AG04449 (cell line): ENCODE data around the gene NSL1.
"Not testable (repeated sequence)": the region's sequence is repeated elsewhere in the genome, so short reads cannot be mapped to it uniquely, and the experiment has no call there.

Experiments
- CTCF ChIA-PET: fragments of 350-600 bp; formaldehyde crosslinking; extraction: SDS; loops from one replicate; lab custom pipeline; 2021; ENCODE audit warnings: antibody characterized with exemption; lab: Yijun Ruan, JAX
- POLR2A ChIA-PET: fragments of 400-600, 350-600 bp; formaldehyde crosslinking; extraction: SDS; loops from one replicate; lab custom pipeline; 2020; ENCODE audit warnings: antibody characterized with exemption, inconsistent platforms; lab: Yijun Ruan, JAX
- DNase-seq: peaks from one replicate; pipeline ENCODE4 v3.0.0-alpha.2; 2010; ENCODE audit warnings: low read depth, low spot score
- H3K4me3 ChIP-seq: 2 replicates; pipeline ENCODE4 v1.5.1; 2011; ENCODE audit warnings: low read depth, mild to moderate bottlenecking, control low read depth, low read length
- TF ChIP-seq, protein P1 (sequence below): IDR thresholded peaks from one replicate; pipeline ENCODE4 v1.5.1; 2011; ENCODE audit warnings: mild to moderate bottlenecking, moderate library complexity, low read length, control low read depth, inconsistent platforms; ENCODE audit not compliant: insufficient read depth; ENCODE audit errors: missing control alignments

NSL1 gene

DNA sequence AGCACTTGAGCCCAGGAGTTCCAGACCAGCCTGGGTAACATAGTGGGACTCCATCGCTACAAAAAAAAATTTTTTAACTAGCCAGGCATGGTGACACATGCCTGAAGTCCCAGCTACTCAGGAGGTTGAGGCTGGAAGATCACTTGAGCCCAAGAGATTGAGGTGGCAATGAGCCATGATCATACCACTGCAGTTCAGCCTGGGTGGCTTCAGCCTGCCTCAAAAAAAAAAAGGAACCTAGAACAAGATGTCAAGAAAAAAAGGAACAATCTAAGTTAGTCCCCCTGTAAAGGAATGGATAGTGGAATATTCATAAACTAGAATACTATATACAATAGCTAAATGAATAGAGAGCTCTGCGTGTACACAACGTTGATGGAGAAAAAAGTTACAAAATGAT, 14.4 kb downstream of the NSL1 start:
- H3K4me3 ChIP-seq: no peak overlapping the region
- ChIA-PET POLR2A (no interaction called here), CTCF (interaction anchor here (1.1 to 3.0 kb wide), 7 partner anchors 8 to 299 kb away, joined by 3 to 15 read pairs (median 5); no protein-coding TSS in a partner anchor)
- TF ChIP-seq, protein P1, sequence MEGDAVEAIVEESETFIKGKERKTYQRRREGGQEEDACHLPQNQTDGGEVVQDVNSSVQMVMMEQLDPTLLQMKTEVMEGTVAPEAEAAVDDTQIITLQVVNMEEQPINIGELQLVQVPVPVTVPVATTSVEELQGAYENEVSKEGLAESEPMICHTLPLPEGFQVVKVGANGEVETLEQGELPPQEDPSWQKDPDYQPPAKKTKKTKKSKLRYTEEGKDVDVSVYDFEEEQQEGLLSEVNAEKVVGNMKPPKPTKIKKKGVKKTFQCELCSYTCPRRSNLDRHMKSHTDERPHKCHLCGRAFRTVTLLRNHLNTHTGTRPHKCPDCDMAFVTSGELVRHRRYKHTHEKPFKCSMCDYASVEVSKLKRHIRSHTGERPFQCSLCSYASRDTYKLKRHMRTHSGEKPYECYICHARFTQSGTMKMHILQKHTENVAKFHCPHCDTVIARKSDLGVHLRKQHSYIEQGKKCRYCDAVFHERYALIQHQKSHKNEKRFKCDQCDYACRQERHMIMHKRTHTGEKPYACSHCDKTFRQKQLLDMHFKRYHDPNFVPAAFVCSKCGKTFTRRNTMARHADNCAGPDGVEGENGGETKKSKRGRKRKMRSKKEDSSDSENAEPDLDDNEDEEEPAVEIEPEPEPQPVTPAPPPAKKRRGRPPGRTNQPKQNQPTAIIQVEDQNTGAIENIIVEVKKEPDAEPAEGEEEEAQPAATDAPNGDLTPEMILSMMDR: no peak
- DNase-seq: no peak

DNA sequence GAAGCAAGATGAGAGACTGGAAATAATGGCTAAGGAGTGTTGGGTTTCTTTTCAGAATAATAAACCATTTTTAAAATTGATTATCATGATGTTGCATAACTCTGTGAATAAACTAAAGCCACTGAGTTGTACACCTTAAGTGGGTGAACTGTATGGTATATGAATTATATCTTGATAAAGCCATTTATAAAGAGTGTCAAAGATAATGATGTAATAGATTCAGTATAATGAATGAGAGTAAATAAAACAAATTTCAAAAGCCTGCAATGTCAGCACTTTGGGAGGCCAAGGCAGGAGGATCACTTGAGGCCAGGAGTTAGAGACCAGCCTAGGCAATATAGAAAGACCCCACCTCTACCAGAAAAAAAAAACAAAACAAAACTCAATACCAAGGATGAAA, 16.3 kb downstream of the NSL1 start:
- H3K4me3 ChIP-seq: no peak overlapping the region
- POLR2A ChIA-PET: no interaction called here
- no peak for DNase-seq
- CTCF ChIA-PET: interaction anchor here (1.4 to 6.0 kb wide), 4 partner anchors 19 to 298 kb away, joined by 3 to 29 read pairs (median 4); no protein-coding TSS in a partner anchor
- TF ChIP-seq, protein P1: no peak

DNA sequence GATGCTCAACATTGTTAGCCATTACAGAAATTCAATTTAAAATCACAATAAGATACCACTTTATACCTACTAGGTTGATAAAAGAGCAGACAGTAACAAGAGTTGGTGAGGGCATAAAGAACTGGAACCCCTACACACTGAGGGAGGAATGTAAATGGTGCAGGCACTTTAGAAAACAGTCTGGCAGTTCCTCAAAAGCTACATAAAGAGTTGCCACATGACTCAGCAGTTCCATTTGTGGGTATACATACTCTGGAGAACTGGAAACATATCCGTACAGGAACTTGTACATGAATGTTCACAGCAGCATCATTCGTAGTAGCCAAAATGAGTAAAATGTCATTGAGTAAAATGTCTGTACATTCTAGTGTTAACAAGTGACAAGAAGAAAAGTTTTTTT, 17.0 kb downstream of the NSL1 start:
- TF ChIP-seq, protein P1: no peak
- ChIA-PET CTCF (interaction anchor here (1.4 to 6.0 kb wide), 3 partner anchors 18 to 297 kb away, joined by 3 to 29 read pairs (median 3); no protein-coding TSS in a partner anchor), POLR2A (no interaction called here)
- DNase-seq: no peak
- no peak overlapping the region for H3K4me3 ChIP-seq

DNA sequence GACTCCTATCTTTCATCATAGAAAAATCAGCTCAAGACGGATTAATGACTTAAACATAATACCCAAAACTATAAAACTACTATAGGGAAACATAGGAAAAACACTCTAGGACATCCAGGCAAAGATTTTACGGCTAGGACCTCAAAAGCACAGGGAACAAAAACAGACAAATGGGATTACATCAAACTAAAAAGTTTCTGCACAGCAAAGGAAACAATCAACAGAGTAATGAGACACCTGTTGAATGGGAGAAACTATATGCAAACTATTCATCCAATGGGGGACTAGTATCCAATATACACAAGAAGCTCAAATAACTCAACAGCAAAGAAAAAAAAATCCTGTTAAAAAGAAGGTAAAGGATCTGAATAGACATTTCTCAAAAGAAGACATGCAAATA, 18.6 kb downstream of the NSL1 start:
- CTCF ChIA-PET: interaction anchor here (0.9 to 6.0 kb wide), 8 partner anchors 9 to 296 kb away, joined by 3 to 29 read pairs (median 4); no protein-coding TSS in a partner anchor

DNA sequence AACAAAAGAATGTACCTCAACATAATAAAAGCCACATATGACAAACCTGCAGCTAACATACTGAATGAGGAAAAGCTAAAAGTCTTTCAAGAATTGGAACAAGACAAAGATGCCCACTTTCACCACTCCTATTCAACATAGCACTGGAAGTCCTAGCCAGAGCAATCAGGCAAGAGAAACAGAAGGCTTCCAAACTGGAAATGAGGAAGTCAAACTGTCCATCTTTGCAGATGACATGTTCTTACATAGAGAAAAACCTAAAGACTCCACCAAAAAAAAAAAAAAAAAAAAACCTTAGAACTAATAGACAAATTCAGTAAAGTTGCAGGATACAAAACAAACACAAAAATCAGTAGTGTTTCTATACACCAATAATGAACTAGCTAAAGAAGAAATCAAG, 20.2 kb downstream of the NSL1 start:
- ChIA-PET POLR2A (no interaction called here), CTCF (interaction anchor here (1.1 to 6.0 kb wide), 6 partner anchors 10 to 107 kb away, joined by 3 to 29 read pairs (median 6); no protein-coding TSS in a partner anchor)
- DNase-seq: no peak
- TF ChIP-seq, protein P1: no peak
- no peak overlapping the region for H3K4me3 ChIP-seq

More for the DNA sequence above, 18.6 kb downstream of the NSL1 start:
- POLR2A ChIA-PET: no interaction called here
- DNase-seq: no peak
- TF ChIP-seq, protein P1: no peak
- no peak overlapping the region for H3K4me3 ChIP-seq

DNA sequence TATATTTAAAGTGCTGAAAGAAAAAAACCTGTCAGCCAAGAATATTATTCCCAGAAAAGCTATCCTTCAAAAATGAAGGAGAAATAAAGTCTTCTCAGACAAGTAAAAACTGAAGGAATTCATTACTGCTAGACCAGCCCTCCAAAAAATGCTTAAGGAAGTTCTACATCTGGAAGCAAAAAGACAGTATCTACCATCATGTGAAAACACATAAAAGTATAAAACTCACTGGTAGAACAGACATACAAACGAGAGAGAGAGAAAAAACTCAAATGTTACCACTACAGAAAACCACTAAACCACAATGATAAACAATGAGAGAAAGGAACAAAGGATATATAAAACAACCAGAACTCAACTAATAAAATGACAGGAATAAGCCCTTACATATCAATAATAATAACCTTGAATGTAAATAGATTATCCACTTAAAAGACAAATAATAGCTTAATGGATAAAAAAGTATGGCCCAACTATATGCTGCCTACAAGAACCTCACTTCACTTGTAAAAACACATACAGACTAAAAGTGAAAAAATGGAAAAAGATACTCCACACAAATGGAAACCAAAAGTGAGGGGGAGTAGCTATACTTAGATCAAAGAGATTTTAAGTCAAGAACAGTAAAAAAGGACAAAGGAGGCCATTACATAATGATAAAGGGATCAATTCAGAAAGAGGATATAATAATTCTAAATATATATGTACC, 22.0 kb downstream of the NSL1 start:
- TF ChIP-seq, protein P1: no peak
- CTCF ChIA-PET: interaction anchor here (0.8 to 6.0 kb wide), 10 partner anchors 12 to 293 kb away, joined by 3 to 29 read pairs (median 4); no protein-coding TSS in a partner anchor
- no peak overlapping the region for H3K4me3 ChIP-seq
- no peak for DNase-seq
- POLR2A ChIA-PET: no interaction called here

DNA sequence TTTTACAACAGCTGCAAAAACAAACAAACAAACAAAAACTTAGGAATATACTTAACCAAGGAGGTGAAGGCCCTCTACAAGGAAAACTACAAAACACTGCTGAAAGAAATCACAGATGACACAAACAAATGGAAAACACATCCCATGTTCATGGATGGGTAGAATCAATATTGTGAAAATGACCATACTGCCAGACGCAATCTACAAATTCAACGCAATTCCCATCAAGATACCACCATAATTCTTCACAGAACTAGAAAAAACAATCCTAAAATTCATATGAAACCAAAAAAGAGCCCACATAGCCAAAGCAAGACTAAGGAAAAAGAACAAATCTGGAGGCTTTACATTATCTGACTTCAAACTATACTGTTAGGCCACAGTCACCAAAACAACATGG, 24.8 kb downstream of the NSL1 start:
- H3K4me3 ChIP-seq, POLR2A ChIA-PET: not testable (repeated sequence)

DNA sequence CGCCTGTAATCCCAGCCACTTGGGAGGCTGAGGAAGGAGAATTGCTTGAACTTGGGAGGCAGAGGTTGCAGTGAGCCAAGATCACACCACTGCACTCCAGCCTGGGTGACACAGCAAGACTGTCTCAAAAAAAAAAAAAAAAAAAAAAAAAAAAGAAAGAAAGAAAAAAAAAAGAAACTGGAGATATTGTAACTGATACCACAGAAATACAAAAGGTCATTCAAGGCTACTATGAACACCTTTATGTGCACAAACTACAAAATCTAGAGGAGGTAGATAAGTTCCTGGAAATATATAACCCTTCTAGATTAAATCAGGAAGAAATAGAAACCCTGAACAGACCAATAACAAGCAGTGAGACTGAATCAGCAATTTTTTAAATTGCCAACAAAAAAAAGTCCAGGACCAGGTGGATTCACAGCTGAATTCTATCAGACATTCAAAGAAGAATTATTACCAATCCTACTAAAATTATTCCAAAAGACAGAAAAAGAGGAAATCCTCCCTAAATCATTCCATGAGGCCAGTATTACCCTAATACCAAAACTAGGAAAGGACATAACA, 26.8 kb downstream of the NSL1 start:
- DNase-seq, CTCF ChIA-PET, POLR2A ChIA-PET, H3K4me3 ChIP-seq: not testable (repeated sequence)

More for the DNA sequence above, 24.8 kb downstream of the NSL1 start:
- DNase-seq: not testable (repeated sequence)
- CTCF ChIA-PET: interaction anchor here (2.5 kb wide), 1 partner anchor 17 kb away, joined by 7 read pairs; no protein-coding TSS in a partner anchor
